ENCODE results near the gene NNAT.
"Not testable (repeated sequence)": the region's sequence is repeated elsewhere in the genome, so short reads cannot be mapped to it uniquely, and the experiment has no call there.

The NNAT gene

GRCh38 chr20:37538003-37538402, 17.0 kb downstream of the NNAT start:
- DNase-seq (ENCODE audit: extremely low read depth in 1 of 2, low read depth in 1 of 2) = no peak

GRCh38 chr20:37539424-37539823, 18.4 kb downstream of the NNAT start:
- no peak for DNase-seq (ENCODE audit: extremely low read depth in 1 of 2, low read depth in 1 of 2)

DNA sequence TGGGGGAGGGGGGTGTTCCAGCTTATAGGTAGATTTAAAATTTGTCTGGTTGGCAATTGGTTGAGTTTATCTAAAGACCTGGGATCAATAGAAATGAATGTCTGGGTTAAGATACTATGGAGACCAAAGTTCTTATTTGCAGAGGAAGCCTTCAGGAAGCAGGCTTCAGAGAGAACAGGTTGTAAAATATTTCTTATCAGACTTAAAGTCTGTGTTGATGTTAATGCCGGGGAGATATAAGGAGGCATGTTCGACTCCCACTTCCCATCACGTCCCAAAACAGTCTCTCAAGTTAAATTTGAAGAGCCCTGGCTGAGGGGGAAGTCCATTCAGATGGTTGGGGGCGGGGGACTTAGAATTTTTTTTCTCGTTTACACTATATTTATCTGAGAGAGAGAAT, 19.0 kb downstream of the NNAT start:
- DNase-seq (ENCODE audit: extremely low read depth in 1 of 2, low read depth in 1 of 2) = no peak

DNA sequence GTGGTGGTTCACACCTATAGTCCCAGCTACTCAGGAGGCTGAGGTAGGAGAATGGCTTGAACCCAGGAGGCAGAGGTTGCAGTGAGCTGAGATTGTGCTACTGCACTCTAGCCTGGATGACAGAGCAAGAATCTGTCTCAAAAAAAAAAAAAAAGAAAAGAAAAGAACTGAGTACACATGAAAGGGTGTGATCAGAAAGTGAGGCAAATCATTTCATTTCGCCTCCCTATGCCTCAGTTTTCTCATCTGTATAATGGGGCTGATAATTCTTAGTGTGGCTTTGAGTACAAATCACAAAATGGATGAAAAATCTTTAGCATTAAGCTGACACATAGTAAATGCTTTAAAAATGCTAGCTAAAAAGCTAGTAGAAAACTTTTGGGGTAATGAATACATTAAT, 19.8 kb downstream of the NNAT start:
- DNase-seq (ENCODE audit: extremely low read depth in 1 of 2, low read depth in 1 of 2) = not testable (repeated sequence)

GRCh38 chr20:37541326-37541725, 20.3 kb downstream of the NNAT start:
- no peak for DNase-seq (ENCODE audit: extremely low read depth in 1 of 2, low read depth in 1 of 2)

GRCh38 chr20:37542281-37542680, 21.2 kb downstream of the NNAT start:
- DNase-seq (ENCODE audit: extremely low read depth in 1 of 2, low read depth in 1 of 2) = no peak

- no peak for DNase-seq (ENCODE audit: extremely low read depth in 1 of 2, low read depth in 1 of 2)
Observed at GRCh38 chr20:37543828-37544227, 22.8 kb downstream of the NNAT start.

- no peak for DNase-seq (ENCODE audit: extremely low read depth in 1 of 2, low read depth in 1 of 2)
Observed at GRCh38 chr20:37544386-37544785, 23.3 kb downstream of the NNAT start.

DNA sequence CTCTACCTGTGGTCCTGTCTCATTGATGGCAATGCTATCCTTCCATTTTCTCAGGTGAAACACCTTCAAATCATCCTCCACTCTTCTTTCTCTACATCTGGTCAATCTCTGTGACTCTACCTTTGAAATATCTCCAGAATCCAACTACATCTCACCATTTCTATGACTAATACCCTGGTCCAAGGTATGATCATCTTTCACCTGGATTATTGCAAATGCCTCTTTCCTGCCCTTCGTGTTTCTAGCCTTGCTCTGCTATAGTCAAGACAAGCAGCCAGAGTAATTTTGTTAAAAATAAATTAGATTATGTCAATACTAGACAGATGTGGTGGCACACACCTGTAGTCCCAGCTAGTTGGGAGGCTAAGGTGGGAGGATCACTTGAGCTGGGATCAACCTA, 24.5 kb downstream of the NNAT start:
- DNase-seq (ENCODE audit: extremely low read depth in 1 of 2, low read depth in 1 of 2) = no peak

- no peak for DNase-seq (ENCODE audit: extremely low read depth in 1 of 2, low read depth in 1 of 2)
Observed at GRCh38 chr20:37547912-37548311, 26.9 kb downstream of the NNAT start.

DNA sequence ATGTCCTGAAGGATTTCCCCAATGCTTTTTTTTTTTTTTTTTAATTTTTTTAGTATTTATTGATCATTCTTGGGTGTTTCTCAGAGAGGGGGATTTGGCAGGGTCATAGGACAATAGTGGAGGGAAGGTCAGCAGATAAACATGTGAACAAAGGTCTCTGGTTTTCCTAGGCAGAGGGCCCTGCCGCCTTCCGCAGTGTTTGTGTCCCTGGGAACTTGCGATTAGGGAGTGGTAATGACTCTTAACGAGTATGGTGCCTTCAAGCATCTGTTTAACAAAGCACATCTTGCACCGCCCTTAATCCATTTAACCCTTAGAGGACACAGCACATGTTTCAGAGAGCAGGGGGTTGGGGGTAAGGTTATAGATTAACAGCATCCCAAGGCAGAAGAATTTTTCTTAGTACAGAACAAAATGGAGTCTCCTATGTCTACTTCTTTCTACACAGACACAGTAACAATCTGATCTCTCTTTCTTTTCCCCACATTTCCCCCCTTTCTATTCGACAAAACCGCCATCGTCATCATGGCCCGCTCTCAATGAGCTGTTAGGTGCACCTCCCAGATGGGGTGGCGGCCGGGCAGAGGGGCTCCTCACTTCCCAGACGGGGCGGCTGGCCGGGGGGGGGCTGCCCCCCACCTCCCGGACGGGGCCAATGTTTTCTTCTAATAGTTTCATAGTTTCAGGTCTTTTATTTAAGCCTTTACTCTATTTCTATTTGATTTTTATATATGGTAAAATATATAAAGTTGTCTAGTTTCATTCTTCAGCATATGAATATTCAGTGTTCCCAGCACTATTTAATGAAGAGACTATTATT, 29.3 kb downstream of the NNAT start:
- DNase-seq (ENCODE audit: extremely low read depth in 1 of 2, low read depth in 1 of 2) = not testable (repeated sequence)

- not testable (repeated sequence) for DNase-seq (ENCODE audit: extremely low read depth in 1 of 2, low read depth in 1 of 2)
Observed at GRCh38 chr20:37551660-37552059, 30.6 kb downstream of the NNAT start.

DNA sequence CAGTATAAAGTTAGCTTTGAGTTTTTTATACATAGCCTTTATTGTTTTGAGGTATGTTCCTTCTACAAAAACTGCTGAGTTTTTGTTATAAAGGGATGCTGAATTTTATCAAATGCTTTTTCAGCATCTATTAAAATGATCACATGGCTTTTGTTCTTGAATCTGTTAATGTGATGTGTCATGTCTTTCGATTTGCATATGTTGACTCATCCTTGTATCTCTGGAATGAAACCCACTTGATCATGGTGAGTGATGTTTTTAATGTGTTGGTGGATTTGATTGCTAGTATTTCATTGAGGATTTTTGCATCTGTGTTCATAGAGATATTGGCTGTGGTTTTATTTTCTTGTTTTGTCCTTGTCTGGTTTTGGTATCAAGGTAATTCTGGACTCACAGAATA, 31.4 kb downstream of the NNAT start:
- DNase-seq (ENCODE audit: extremely low read depth in 1 of 2, low read depth in 1 of 2) = no peak

GRCh38 chr20:37554721-37555298, 33.8 kb downstream of the NNAT start:
- DNase-seq (ENCODE audit: extremely low read depth in 1 of 2, low read depth in 1 of 2) = not testable (repeated sequence)

GRCh38 chr20:37556538-37556937, 35.5 kb downstream of the NNAT start:
- no peak for DNase-seq (ENCODE audit: extremely low read depth in 1 of 2, low read depth in 1 of 2)

GRCh38 chr20:37558306-37558705, 37.3 kb downstream of the NNAT start:
- no peak for DNase-seq (ENCODE audit: extremely low read depth in 1 of 2, low read depth in 1 of 2)

GRCh38 chr20:37558779-37559178, 37.7 kb downstream of the NNAT start:
- no peak for DNase-seq (ENCODE audit: extremely low read depth in 1 of 2, low read depth in 1 of 2)

GRCh38 chr20:37559312-37560027, 38.4 kb downstream of the NNAT start:
- DNase-seq (ENCODE audit: extremely low read depth in 1 of 2, low read depth in 1 of 2) = no peak

GRCh38 chr20:37560629-37561028, 39.6 kb downstream of the NNAT start:
- no peak for DNase-seq (ENCODE audit: extremely low read depth in 1 of 2, low read depth in 1 of 2)

- no peak for DNase-seq (ENCODE audit: extremely low read depth in 1 of 2, low read depth in 1 of 2)
Observed at GRCh38 chr20:37562695-37563480, 41.8 kb downstream of the NNAT start.

- DNase-seq (ENCODE audit: extremely low read depth in 1 of 2, low read depth in 1 of 2) = no peak
Observed at GRCh38 chr20:37564016-37564387, 43.0 kb downstream of the NNAT start.

Measured in stimulated activated CD8-positive, alpha-beta memory T cell treated with anti-CD3 and anti-CD28 coated beads, Interleukin-7, amount 100 ng/mL, for 48 hours (primary cell).